Fibroblast of villous mesenchyme (primary cell): ENCODE measurements around the gene FUOM. TPM values are rescaled to one million over a fixed set of nuclear protein-coding genes. Genes with fewer than 3 reads are reported as not detected.

Source experiments
- DNase-seq: peaks from one replicate; pipeline ENCODE4 v3.0.0-alpha.2; 2010; ENCODE audit warnings: low read depth
- H3K4me3 ChIP-seq: 2 replicates; pipeline ENCODE4 v1.5.1; 2011; ENCODE audit warnings: low read depth, mild to moderate bottlenecking, low read length
- CTCF ChIP-seq: IDR thresholded peaks from 2 replicates; pipeline ENCODE4 v1.5.1; 2012; ENCODE audit warnings: low read depth, mild to moderate bottlenecking, low read length; ENCODE audit not compliant: insufficient read depth
- total RNA-seq: library from RNA; depleted of rRNA; stranded (reverse); fragments of >200 nt; gene quantifications from 2 replicates; pipeline ENCODE4 v1.2.3, GENCODE V29; 2012

Gene FUOM
- total RNA-seq, 1 donor, result 7.3 TPM

GRCh38 chr10:133349577-133350011 is 8.2 kb downstream of the FUOM start:
- DNase-seq, result no peak
- no peak overlapping the region for H3K4me3 ChIP-seq
- TF ChIP-seq CTCF, result no peak

GRCh38 chr10:133349160-133349568 is 8.7 kb downstream of the FUOM start:
- no peak for TF ChIP-seq CTCF
- no peak overlapping the region for H3K4me3 ChIP-seq
- no peak for DNase-seq

- no peak for TF ChIP-seq CTCF
- no peak for DNase-seq
- H3K4me3 ChIP-seq, result no peak overlapping the region
Observed at GRCh38 chr10:133347710-133348517, 9.9 kb downstream of the FUOM start.

- no peak for TF ChIP-seq CTCF
- DNase-seq, result no peak
- H3K4me3 ChIP-seq, result no peak overlapping the region
Observed at GRCh38 chr10:133346413-133346812, 11.4 kb downstream of the FUOM start.

- H3K4me3 ChIP-seq, result no peak overlapping the region
- DNase-seq, result no peak
- TF ChIP-seq CTCF, result no peak
Observed at GRCh38 chr10:133344236-133344635, 13.6 kb downstream of the FUOM start.

- DNase-seq, result no peak
Observed at GRCh38 chr10:133343558-133343957, 14.3 kb downstream of the FUOM start.

More at GRCh38 chr10:133343558-133343957, 14.3 kb downstream of the FUOM start:
- no peak for TF ChIP-seq CTCF
- no peak overlapping the region for H3K4me3 ChIP-seq
